CD4-positive, alpha-beta T cell treated with Interleukin-1 beta for 1 hour (primary cell): ENCODE data around the gene ECHDC3.
"Not testable (repeated sequence)": the region's sequence is repeated elsewhere in the genome, so short reads cannot be mapped to it uniquely, and the experiment has no call there.

ENCODE experiments used
- DNase-seq, 2 donors: peaks; one replicate each; pipeline ENCODE4 v3.0.0-alpha.2; 2020 to 2022

Gene ECHDC3, protein sequence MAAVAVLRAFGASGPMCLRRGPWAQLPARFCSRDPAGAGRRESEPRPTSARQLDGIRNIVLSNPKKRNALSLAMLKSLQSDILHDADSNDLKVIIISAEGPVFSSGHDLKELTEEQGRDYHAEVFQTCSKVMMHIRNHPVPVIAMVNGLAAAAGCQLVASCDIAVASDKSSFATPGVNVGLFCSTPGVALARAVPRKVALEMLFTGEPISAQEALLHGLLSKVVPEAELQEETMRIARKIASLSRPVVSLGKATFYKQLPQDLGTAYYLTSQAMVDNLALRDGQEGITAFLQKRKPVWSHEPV

DNA sequence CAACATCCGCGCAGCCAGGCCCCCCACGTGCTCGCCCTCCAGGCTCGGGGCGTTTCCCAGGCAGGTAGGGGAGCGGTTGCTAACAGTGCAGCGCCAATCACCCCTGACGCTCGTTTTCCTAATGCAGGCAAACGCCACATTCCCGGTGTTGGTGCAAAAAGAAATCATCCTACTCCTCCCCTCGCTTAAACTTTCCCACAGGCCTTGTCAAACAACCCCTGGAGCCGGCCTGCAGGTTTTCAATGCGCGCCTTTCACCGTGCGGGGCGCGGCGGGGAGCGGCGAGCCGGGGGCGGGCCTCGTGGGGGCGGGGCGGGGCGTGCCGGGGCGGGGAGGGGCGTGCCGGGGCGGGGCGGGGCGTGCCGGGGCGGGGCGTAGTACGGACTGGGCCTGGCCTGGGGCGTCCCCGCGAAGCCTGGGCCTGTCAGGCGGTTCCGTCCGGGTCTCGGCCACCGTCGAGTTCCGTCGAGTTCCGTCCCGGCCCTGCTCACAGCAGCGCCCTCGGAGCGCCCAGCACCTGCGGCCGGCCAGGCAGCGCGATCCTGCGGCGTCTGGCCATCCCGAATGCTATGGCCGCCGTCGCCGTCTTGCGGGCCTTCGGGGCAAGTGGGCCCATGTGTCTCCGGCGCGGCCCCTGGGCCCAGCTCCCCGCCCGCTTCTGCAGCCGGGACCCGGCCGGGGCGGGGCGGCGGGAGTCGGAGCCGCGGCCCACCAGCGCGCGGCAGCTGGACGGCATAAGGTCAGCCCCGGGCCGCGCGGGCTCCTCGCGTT is at the start of gene ECHDC3:
TSS of gene ECHDC3 (plus strand) at position 374 of the 770 bp plus-strand sequence. CDS start at position 569, 195 bp downstream.
- DNase-seq, result peak; percentile 18 to 56

- no peak for DNase-seq
Observed at GRCh38 chr10:11693376-11693775, 48.8 kb upstream of the ECHDC3 start.

DNA sequence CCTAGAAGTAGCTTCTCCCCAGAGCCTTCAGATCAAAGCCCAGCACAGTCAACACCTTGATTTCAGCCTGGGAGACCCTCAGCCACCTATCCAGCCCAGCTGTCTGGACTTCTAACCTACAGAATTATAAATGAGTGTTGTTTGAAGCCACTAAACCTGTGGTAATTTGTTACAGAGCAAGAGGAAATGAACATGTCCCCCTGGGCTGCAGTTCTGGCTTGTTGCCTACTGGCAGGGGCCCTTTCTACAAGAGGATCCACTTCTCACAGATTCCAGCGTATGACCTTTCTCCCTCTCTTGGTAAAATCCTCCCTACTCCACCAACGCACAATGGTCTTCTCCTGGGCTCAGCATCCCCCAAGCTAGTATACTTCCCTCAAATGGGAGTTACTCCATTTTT is 46.4 kb upstream of the ECHDC3 start:
- no peak for DNase-seq

- no peak for DNase-seq
Observed at GRCh38 chr10:11697718-11698527, 44.3 kb upstream of the ECHDC3 start.

GRCh38 chr10:11698691-11699549 is 43.3 kb upstream of the ECHDC3 start:
- no peak for DNase-seq

GRCh38 chr10:11699550-11700097 is 42.6 kb upstream of the ECHDC3 start:
- no peak for DNase-seq

DNA sequence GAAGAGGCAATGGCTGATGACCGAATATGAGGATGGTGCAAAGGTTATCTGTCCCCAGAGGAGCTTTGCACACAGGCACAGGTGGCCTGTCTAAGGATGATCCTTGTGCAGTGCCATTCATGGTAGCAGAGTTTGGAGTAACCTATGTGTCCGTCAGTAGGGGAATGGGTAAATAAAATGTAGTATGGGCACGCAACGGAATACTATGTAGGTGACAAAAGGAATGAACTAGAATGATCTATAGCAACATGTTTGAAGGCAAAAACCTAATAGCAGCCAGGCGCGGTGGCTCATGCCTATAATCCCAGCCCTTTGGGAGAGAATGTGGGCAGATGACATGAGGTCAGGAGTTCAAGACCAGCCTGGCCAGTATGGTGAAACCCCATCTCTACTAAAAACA is 41.6 kb upstream of the ECHDC3 start:
- no peak for DNase-seq

- DNase-seq, result no peak
Observed at GRCh38 chr10:11701451-11702095, 40.6 kb upstream of the ECHDC3 start.

GRCh38 chr10:11702264-11702663 is 39.9 kb upstream of the ECHDC3 start:
- DNase-seq, result no peak

- DNase-seq, result no peak
Observed at GRCh38 chr10:11704092-11704491, 38.1 kb upstream of the ECHDC3 start.

- DNase-seq, result no peak
Observed at GRCh38 chr10:11705722-11706121, 36.5 kb upstream of the ECHDC3 start.

GRCh38 chr10:11706895-11707567 is 35.2 kb upstream of the ECHDC3 start:
- no peak for DNase-seq

DNA sequence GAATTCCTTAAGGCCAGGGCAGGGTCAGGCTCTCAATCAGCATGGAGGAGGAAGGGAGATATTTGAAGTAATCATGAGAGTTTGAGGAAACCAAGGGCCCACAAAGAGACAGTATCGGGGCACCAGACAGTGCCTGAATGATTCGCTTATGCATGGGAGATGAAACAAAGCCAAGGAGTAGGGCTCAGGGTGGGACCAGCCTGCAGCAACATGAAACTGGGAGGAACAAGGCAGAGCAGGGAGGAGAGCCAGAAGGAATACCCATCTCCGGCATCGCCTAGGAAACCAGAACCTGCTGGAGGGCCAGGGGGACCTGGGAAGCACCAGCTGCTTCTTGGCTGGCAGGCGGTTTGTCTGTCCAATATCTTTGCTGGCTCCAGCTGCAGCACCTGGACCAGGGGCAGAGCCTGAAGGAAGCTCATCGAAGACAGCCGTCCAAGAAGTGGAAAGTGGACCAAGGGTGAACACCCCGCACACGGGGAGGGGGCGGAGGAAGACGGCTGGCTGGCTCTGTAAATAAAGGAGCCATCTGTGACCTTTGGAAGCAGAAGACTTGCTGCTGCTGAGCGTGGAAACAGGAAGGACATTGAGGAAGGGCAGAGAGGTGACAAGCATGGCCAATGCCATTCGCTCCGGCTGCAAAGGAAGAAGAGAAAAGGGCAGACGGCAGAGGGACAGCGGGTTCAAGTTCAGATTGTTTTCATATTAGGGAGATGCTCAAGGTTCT is 34.4 kb upstream of the ECHDC3 start:
- DNase-seq, result no peak

DNA sequence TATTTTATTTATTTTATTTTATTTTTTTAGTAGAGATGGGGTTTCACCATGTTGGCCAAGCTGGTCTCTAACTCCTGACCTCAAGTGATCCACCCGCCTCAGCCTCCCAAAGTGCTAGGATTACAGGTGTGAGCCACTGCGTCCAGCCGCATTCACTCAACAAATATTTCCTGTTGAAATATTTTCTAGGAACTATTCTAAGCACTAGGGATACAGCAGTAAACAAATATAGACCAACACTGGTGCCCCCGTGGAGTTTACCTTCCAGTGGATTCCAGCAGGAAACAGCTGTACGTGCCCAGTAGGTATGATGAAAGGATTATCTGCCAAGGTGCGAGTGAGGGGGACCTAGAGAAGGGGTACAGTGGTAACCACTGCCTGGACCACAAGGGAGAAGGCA is 33.4 kb upstream of the ECHDC3 start:
- not testable (repeated sequence) for DNase-seq

GRCh38 chr10:11712744-11713143 is 29.4 kb upstream of the ECHDC3 start:
- DNase-seq, result no peak

DNA sequence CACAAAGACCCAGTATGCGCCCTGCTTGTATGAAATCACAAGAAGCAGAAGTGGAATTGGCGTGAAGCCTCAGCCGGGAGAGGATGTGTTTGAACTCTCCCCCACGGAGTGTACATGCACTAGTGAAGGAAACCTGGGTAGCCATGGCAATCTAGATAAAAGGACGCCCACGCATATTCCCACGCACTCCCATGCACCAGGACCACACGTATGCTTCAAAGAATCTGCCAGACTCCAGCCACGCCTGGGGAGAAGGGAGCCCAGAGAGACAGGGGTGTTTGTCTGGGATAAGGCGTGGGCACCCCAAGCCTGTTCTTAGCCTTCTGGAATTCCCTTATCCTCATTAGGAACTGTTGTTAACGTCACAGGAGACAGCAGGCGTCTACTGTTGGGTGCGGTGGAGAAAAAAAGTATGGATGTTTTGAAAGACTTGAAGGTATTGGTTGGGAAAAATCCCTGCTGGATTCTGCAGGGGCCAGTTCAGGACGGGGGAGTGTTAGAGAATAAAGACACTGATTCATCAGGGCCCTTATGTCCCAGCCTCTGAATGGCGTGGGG is 28.9 kb upstream of the ECHDC3 start:
- DNase-seq, result no peak

DNA sequence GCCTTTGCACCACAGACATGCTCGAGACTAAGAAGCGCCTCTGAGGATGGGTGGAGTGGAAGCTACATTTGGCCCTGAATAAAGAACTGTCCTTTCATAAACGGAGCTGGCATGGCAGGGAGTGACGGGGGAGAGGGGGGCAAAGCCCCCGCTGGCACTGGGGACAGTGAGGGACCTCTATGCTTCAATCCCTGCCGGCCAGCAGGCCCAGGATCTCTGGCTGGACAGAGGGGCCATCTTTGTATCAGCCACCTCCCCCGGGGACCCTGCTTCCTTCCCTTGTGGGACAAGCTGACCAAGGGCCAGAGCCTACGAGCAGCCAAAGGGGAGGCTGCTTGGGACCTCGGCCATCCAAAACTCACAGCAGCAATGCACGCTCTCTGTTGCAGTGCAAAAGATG is 28.2 kb upstream of the ECHDC3 start:
- DNase-seq, result no peak

DNA sequence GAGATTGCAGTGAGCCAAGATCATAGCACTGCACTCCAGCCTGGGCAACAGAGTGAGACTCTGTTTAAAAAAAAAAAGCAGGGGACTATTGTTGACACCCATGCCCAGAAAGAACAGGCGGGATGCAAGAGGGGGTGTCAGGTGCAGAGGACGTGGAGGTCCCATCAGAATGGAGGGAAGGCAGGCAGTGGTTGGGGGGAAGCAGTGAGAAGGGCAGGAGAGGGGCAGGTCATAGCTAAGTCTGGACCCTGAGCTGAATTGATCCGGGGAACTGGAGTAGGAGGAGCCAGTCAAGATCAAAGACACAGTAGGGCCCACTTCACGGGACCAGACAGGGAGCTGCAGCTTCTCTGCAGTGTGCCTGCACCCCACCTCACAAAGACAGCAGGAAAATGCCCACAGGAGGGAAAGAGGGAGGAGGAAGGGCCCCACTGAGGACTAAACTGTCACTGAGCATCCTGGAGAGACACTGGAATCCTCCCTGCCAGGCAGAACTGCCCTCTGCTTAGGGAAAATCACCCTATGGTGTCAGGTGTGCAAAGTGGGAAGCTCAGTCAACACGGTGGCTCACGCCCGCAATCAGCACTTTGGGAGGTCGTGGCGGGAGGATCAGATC is 27.3 kb upstream of the ECHDC3 start:
- no peak for DNase-seq

DNA sequence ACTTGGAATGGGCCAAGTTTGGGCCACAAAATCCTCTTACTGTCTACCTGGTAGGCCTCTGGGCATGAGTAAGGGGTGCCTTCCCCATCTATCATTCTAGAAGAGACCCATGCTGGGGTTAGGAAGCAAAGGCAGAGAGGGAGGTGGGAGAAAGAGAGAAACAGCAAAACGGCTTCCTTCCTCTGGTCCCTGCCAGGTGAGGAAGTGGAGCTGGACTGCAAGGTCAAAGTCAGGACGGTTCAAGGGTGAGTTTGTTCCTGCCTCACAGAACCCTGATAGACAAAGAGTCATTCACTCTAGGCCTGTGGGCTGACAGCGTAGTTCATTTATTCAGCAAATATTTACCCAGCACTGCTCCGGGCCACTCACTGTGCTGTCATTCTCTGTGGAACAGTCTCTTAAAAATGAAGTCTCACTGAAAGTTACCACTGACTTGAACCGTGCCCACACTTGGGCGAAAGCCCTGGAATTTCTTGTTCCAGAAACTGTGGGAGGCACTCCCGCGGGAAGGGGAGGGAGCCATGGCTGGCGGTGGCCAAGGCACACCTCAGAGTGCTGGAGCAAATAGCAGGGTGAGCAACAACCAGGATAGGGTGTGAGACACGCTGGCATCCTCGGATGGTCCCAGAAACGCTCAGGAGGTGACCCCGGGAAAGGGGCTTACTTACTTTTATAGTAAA is 26.2 kb upstream of the ECHDC3 start:
- DNase-seq, result no peak
